ENCODE data around the gene SPATA20.

SPATA20 gene

GRCh38 chr17:50508573-50509460, 38.2 kb upstream of the SPATA20 start:
- peak overlapping the region; percentile 80 for H3K4me3 ChIP-seq (ENCODE audit: low read depth, low read length)
- H3K9me3 ChIP-seq (ENCODE audit: control insufficient read depth, insufficient read depth, low read length), result no peaks in the 10 kb centered on the region
- no peaks in the 10 kb centered on the region for H3K27me3 ChIP-seq (ENCODE audit: control insufficient read depth, insufficient read depth, low read length)
- H3K36me3 ChIP-seq (ENCODE audit: control insufficient read depth, insufficient read depth, low read length), result no peaks in the 10 kb centered on the region
- H3K4me1 ChIP-seq (ENCODE audit: control insufficient read depth, insufficient read depth, low read length), result peaks cover 10% of the 10 kb centered on the region; the same call in 1 of the 2 replicates
- H3K27ac ChIP-seq (ENCODE audit: low read depth, low read length), result no peak overlapping the region
- H3K9ac ChIP-seq (ENCODE audit: low read depth, low read length), result peak overlapping the region; percentile 2; the same call in 1 of the 2 replicates

- no peaks in the 10 kb centered on the region for H3K27me3 ChIP-seq (ENCODE audit: control insufficient read depth, insufficient read depth, low read length)
- H3K27ac ChIP-seq (ENCODE audit: low read depth, low read length), result no peak overlapping the region
- H3K36me3 ChIP-seq (ENCODE audit: control insufficient read depth, insufficient read depth, low read length), result no peaks in the 10 kb centered on the region
- H3K9me3 ChIP-seq (ENCODE audit: control insufficient read depth, insufficient read depth, low read length), result no peaks in the 10 kb centered on the region
- H3K4me3 ChIP-seq (ENCODE audit: low read depth, low read length), result no peak overlapping the region
- peaks cover 8% of the 10 kb centered on the region; the same call in 1 of the 2 replicates for H3K4me1 ChIP-seq (ENCODE audit: control insufficient read depth, insufficient read depth, low read length)
- no peak overlapping the region for H3K9ac ChIP-seq (ENCODE audit: low read depth, low read length)
These were observed 35.9 kb upstream of the SPATA20 start for GRCh38 chr17:50511058-50511457.

GRCh38 chr17:50513495-50513894, 33.5 kb upstream of the SPATA20 start:
- H3K4me3 ChIP-seq (ENCODE audit: low read depth, low read length), result no peak overlapping the region
- no peaks in the 10 kb centered on the region; the same call in 1 of the 2 replicates for H3K27me3 ChIP-seq (ENCODE audit: control insufficient read depth, insufficient read depth, low read length)
- no peak overlapping the region for H3K9ac ChIP-seq (ENCODE audit: low read depth, low read length)
- H3K9me3 ChIP-seq (ENCODE audit: control insufficient read depth, insufficient read depth, low read length), result no peaks in the 10 kb centered on the region
- peaks cover 4% of the 10 kb centered on the region; the same call in 1 of the 2 replicates for H3K4me1 ChIP-seq (ENCODE audit: control insufficient read depth, insufficient read depth, low read length)
- no peaks in the 10 kb centered on the region for H3K36me3 ChIP-seq (ENCODE audit: control insufficient read depth, insufficient read depth, low read length)
- no peak overlapping the region for H3K27ac ChIP-seq (ENCODE audit: low read depth, low read length)

- Histone ChIP-seq H3K36me3 (ENCODE audit: control insufficient read depth, insufficient read depth, low read length) (no peaks in the 10 kb centered on the region), H3K4me3 (ENCODE audit: low read depth, low read length) (no peak overlapping the region), H3K9ac (ENCODE audit: low read depth, low read length) (no peak overlapping the region), H3K27me3 (ENCODE audit: control insufficient read depth, insufficient read depth, low read length) (no peaks in the 10 kb centered on the region; the same call in 1 of the 2 replicates), H3K4me1 (ENCODE audit: control insufficient read depth, insufficient read depth, low read length) (no peaks in the 10 kb centered on the region), H3K9me3 (ENCODE audit: control insufficient read depth, insufficient read depth, low read length) (no peaks in the 10 kb centered on the region), H3K27ac (ENCODE audit: low read depth, low read length) (no peak overlapping the region)
These were observed 32.6 kb upstream of the SPATA20 start for GRCh38 chr17:50514388-50514787.

- Histone ChIP-seq H3K4me3 (ENCODE audit: low read depth, low read length) (no peak overlapping the region), H3K27ac (ENCODE audit: low read depth, low read length) (no peak overlapping the region), H3K9ac (ENCODE audit: low read depth, low read length) (no peak overlapping the region), H3K36me3 (ENCODE audit: control insufficient read depth, insufficient read depth, low read length) (no peaks in the 10 kb centered on the region), H3K27me3 (ENCODE audit: control insufficient read depth, insufficient read depth, low read length) (no peaks in the 10 kb centered on the region; the same call in 1 of the 2 replicates), H3K4me1 (ENCODE audit: control insufficient read depth, insufficient read depth, low read length) (no peaks in the 10 kb centered on the region), H3K9me3 (ENCODE audit: control insufficient read depth, insufficient read depth, low read length) (no peaks in the 10 kb centered on the region)
These were observed 31.9 kb upstream of the SPATA20 start for GRCh38 chr17:50514936-50515702.

- no peaks in the 10 kb centered on the region; the same call in 1 of the 2 replicates for H3K27me3 ChIP-seq (ENCODE audit: control insufficient read depth, insufficient read depth, low read length)
- H3K36me3 ChIP-seq (ENCODE audit: control insufficient read depth, insufficient read depth, low read length), result no peaks in the 10 kb centered on the region
- H3K4me3 ChIP-seq (ENCODE audit: low read depth, low read length), result no peak overlapping the region
- no peaks in the 10 kb centered on the region for H3K4me1 ChIP-seq (ENCODE audit: control insufficient read depth, insufficient read depth, low read length)
- H3K27ac ChIP-seq (ENCODE audit: low read depth, low read length), result no peak overlapping the region
- H3K9me3 ChIP-seq (ENCODE audit: control insufficient read depth, insufficient read depth, low read length), result no peaks in the 10 kb centered on the region
- H3K9ac ChIP-seq (ENCODE audit: low read depth, low read length), result no peak overlapping the region
These were observed 30.0 kb upstream of the SPATA20 start for GRCh38 chr17:50517011-50517410.

- no peak overlapping the region for H3K4me3 ChIP-seq (ENCODE audit: low read depth, low read length)
- no peak overlapping the region for H3K9ac ChIP-seq (ENCODE audit: low read depth, low read length)
- H3K9me3 ChIP-seq (ENCODE audit: control insufficient read depth, insufficient read depth, low read length), result no peaks in the 10 kb centered on the region
- H3K4me1 ChIP-seq (ENCODE audit: control insufficient read depth, insufficient read depth, low read length), result no peaks in the 10 kb centered on the region
- H3K27me3 ChIP-seq (ENCODE audit: control insufficient read depth, insufficient read depth, low read length), result no peaks in the 10 kb centered on the region; the same call in 1 of the 2 replicates
- H3K36me3 ChIP-seq (ENCODE audit: control insufficient read depth, insufficient read depth, low read length), result no peaks in the 10 kb centered on the region
- H3K27ac ChIP-seq (ENCODE audit: low read depth, low read length), result no peak overlapping the region
These were observed 29.2 kb upstream of the SPATA20 start for GRCh38 chr17:50517504-50518383.

GRCh38 chr17:50518384-50519023, 28.5 kb upstream of the SPATA20 start:
- Histone ChIP-seq H3K36me3 (ENCODE audit: control insufficient read depth, insufficient read depth, low read length) (no peaks in the 10 kb centered on the region), H3K4me1 (ENCODE audit: control insufficient read depth, insufficient read depth, low read length) (no peaks in the 10 kb centered on the region), H3K27me3 (ENCODE audit: control insufficient read depth, insufficient read depth, low read length) (no peaks in the 10 kb centered on the region; the same call in 1 of the 2 replicates), H3K4me3 (ENCODE audit: low read depth, low read length) (no peak overlapping the region), H3K27ac (ENCODE audit: low read depth, low read length) (no peak overlapping the region), H3K9me3 (ENCODE audit: control insufficient read depth, insufficient read depth, low read length) (no peaks in the 10 kb centered on the region), H3K9ac (ENCODE audit: low read depth, low read length) (no peak overlapping the region)

GRCh38 chr17:50519141-50519834, 27.7 kb upstream of the SPATA20 start:
- Histone ChIP-seq H3K9me3 (ENCODE audit: control insufficient read depth, insufficient read depth, low read length) (no peaks in the 10 kb centered on the region), H3K9ac (ENCODE audit: low read depth, low read length) (no peak overlapping the region), H3K4me3 (ENCODE audit: low read depth, low read length) (no peak overlapping the region), H3K27me3 (ENCODE audit: control insufficient read depth, insufficient read depth, low read length) (no peaks in the 10 kb centered on the region; the same call in 1 of the 2 replicates), H3K4me1 (ENCODE audit: control insufficient read depth, insufficient read depth, low read length) (no peaks in the 10 kb centered on the region), H3K27ac (ENCODE audit: low read depth, low read length) (no peak overlapping the region), H3K36me3 (ENCODE audit: control insufficient read depth, insufficient read depth, low read length) (no peaks in the 10 kb centered on the region)
